ENCODE measurements around the gene EPB41L3. TPM values are rescaled to one million over a fixed set of nuclear protein-coding genes. Genes with fewer than 3 reads are reported as not detected.

The EPB41L3 gene
- total RNA-seq, 1 donor from 2014 or later, result 41.7 TPM

GRCh38 chr18:5350636-5351035 is 193.2 kb downstream of the EPB41L3 start:
- TF ChIP-seq CTCF (IDR thresholded peaks at IDR 0.05; ENCODE audit: unreplicated experiment), result no peak
- H3K36me3 Mint-ChIP-seq (ENCODE audit: insufficient read depth), result no peaks in the 10 kb centered on the region
- H3K4me1 Mint-ChIP-seq (ENCODE audit: low read depth), result no peaks in the 10 kb centered on the region
- H3K4me3 Mint-ChIP-seq (ENCODE audit: low read depth), result no peak overlapping the region
- peaks cover 16% of the 10 kb centered on the region for H3K9me3 Mint-ChIP-seq (ENCODE audit: low read depth)
- no peaks in the 10 kb centered on the region for H3K27me3 Mint-ChIP-seq
- DNase-seq (ENCODE audit: low spot score, unreplicated experiment), result no peak
- no peak overlapping the region for H3K27ac Mint-ChIP-seq

Other genes with a start within 250 kb of the EPB41L3 start
- gene ZBTB14, start 248.3 kb downstream of the EPB41L3 start, total RNA-seq, result 14.8 and 16.7 TPM in 2 replicates